Astrocyte (in vitro differentiated cells and primary cell): ENCODE data around the gene PPIL4. TPM values are rescaled to one million over a fixed set of nuclear protein-coding genes. Genes with fewer than 3 reads are reported as not detected.
"Not testable (repeated sequence)": the region's sequence is repeated elsewhere in the genome, so short reads cannot be mapped to it uniquely, and the experiment has no call there.

Experiments used
- DNase-seq: peaks from one replicate; pipeline ENCODE4 v3.0.0-alpha.2; 2010; ENCODE audit warnings: low read depth
- FAIRE-seq: peaks from 2 replicates; lab custom pipeline; 2011; peaks lifted over from hg19 to GRCh38; lab: Jason Lieb, UNC
- H2AFZ ChIP-seq: 2 replicates; pipeline ENCODE4 v1.6.0; 2012; ENCODE audit warnings: low read depth, low read length, inconsistent platforms
- H3K27ac ChIP-seq: 2 replicates; pipeline ENCODE4 v1.5.1; 2011; ENCODE audit warnings: low read depth, low read length, inconsistent platforms
- H3K27me3 ChIP-seq: 2 replicates; pipeline ENCODE4 v1.6.0; 2011; ENCODE audit warnings: low read length, inconsistent platforms; ENCODE audit not compliant: insufficient read depth
- H3K36me3 ChIP-seq: 2 replicates; pipeline ENCODE4 v1.5.1; 2011; ENCODE audit warnings: low read length, inconsistent platforms; ENCODE audit not compliant: insufficient read depth
- H3K4me1 ChIP-seq: 2 replicates; pipeline ENCODE4 v1.5.1; 2011; ENCODE audit warnings: low read length, inconsistent platforms; ENCODE audit not compliant: insufficient read depth
- H3K4me2 ChIP-seq: 2 replicates; pipeline ENCODE4 v1.6.0; 2012; ENCODE audit warnings: low read length, inconsistent platforms
- H3K4me3 ChIP-seq: 2 replicates; pipeline ENCODE4 v1.5.1; 2011; ENCODE audit warnings: low read depth, mild to moderate bottlenecking, low read length, inconsistent platforms; ENCODE audit not compliant: insufficient read depth
- H3K79me2 ChIP-seq: 2 replicates; pipeline ENCODE4 v1.6.0; 2012; ENCODE audit warnings: mild to moderate bottlenecking, low read length, inconsistent platforms; ENCODE audit not compliant: insufficient read depth
- H3K9ac ChIP-seq: 2 replicates; pipeline ENCODE4 v1.6.0; 2012; ENCODE audit warnings: mild to moderate bottlenecking, low read length, inconsistent platforms
- H3K9me3 ChIP-seq: 2 replicates; pipeline ENCODE4 v1.5.1; 2012; ENCODE audit warnings: low read depth, mild to moderate bottlenecking, low read length, inconsistent platforms; ENCODE audit not compliant: insufficient read depth
- H4K20me1 ChIP-seq: 2 replicates; pipeline ENCODE4 v1.6.0; 2012; ENCODE audit warnings: low read length, inconsistent platforms; ENCODE audit not compliant: insufficient read depth
- H3K27ac Mint-ChIP-seq: one replicate; pipeline ENCODE4 v1.8.0; 2021; ENCODE audit warnings: mild to moderate bottlenecking, mixed read lengths; ENCODE audit not compliant: unreplicated experiment
- H3K27me3 Mint-ChIP-seq: one replicate; pipeline ENCODE4 v1.8.0; 2021; ENCODE audit warnings: low read depth, mixed read lengths; ENCODE audit not compliant: unreplicated experiment
- H3K36me3 Mint-ChIP-seq: one replicate; pipeline ENCODE4 v1.8.0; 2021; ENCODE audit warnings: low read depth, mixed read lengths; ENCODE audit not compliant: unreplicated experiment
- H3K4me1 Mint-ChIP-seq: one replicate; pipeline ENCODE4 v1.8.0; 2021; ENCODE audit warnings: low read depth, mixed read lengths; ENCODE audit not compliant: unreplicated experiment
- H3K4me3 Mint-ChIP-seq: one replicate; pipeline ENCODE4 v1.8.0; 2021; ENCODE audit warnings: mild to moderate bottlenecking, moderate library complexity, mixed read lengths; ENCODE audit not compliant: unreplicated experiment
- H3K9me3 Mint-ChIP-seq: one replicate; pipeline ENCODE4 v1.8.0; 2021; ENCODE audit warnings: mild to moderate bottlenecking, mixed read lengths; ENCODE audit not compliant: unreplicated experiment
- EZH2 ChIP-seq: IDR thresholded peaks from 2 replicates; pipeline ENCODE4 v1.6.1; 2012; ENCODE audit warnings: mild to moderate bottlenecking, low read length, inconsistent platforms; ENCODE audit not compliant: insufficient read depth
- total RNA-seq: library from RNA; stranded (reverse); gene quantifications from 2 replicates; pipeline ENCODE4 v1.2.1, GENCODE V29; 2021
- TF ChIP-seq, protein P1 (sequence below): IDR thresholded peaks from 2 replicates; pipeline ENCODE4 v1.5.1; 2011; ENCODE audit warnings: low read depth, mild to moderate bottlenecking, inconsistent platforms, low read length, moderate library complexity; ENCODE audit not compliant: insufficient read depth

Gene PPIL4
- total RNA-seq, 1 donor from 2014 or later = 39.2 TPM

DNA sequence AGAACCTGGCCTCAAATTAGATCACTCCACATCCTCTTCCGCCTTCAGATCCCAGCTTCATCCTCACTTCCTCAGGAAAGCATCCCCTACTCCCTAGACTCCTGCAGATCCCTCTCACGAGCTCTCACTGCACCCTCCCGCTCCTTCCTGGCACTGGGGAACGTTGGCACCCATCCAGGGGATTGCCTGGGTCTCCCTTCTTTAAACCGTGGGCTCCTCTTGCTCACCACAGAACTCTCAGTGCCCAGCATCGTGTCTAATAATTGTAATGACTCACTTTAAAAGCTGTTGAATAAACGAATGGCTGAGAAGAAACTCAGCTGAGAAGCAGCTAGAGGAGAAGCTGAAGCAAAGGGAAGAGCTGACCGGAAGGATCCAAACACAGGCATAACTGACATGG, 81.4 kb downstream of the PPIL4 start:
- no peaks in the 10 kb centered on the region for H3K36me3 ChIP-seq
- no peaks in the 10 kb centered on the region for H3K27me3 ChIP-seq
- H3K4me1 ChIP-seq = peaks cover 4% of the 10 kb centered on the region
- Mint-ChIP-seq H3K36me3 (peaks cover 2% of the 10 kb centered on the region), H3K4me1 (peaks cover 3% of the 10 kb centered on the region), H3K27me3 (peaks cover 20% of the 10 kb centered on the region), H3K9me3 (peaks cover 4% of the 10 kb centered on the region), H3K4me3 (no peak overlapping the region), H3K27ac (no peak overlapping the region)
- H3K4me3 ChIP-seq = no peak overlapping the region
- H3K9me3 ChIP-seq = no peaks in the 10 kb centered on the region
- DNase-seq = no peak
- H3K4me2 ChIP-seq = no peak overlapping the region
- no peak for FAIRE-seq
- H3K79me2 ChIP-seq = no peaks in the 10 kb centered on the region
- no peaks in the 10 kb centered on the region for H4K20me1 ChIP-seq
- no peak overlapping the region for H3K9ac ChIP-seq
- no peak overlapping the region for H2AFZ ChIP-seq
- TF ChIP-seq EZH2 = no peak
- TF ChIP-seq, protein P1, sequence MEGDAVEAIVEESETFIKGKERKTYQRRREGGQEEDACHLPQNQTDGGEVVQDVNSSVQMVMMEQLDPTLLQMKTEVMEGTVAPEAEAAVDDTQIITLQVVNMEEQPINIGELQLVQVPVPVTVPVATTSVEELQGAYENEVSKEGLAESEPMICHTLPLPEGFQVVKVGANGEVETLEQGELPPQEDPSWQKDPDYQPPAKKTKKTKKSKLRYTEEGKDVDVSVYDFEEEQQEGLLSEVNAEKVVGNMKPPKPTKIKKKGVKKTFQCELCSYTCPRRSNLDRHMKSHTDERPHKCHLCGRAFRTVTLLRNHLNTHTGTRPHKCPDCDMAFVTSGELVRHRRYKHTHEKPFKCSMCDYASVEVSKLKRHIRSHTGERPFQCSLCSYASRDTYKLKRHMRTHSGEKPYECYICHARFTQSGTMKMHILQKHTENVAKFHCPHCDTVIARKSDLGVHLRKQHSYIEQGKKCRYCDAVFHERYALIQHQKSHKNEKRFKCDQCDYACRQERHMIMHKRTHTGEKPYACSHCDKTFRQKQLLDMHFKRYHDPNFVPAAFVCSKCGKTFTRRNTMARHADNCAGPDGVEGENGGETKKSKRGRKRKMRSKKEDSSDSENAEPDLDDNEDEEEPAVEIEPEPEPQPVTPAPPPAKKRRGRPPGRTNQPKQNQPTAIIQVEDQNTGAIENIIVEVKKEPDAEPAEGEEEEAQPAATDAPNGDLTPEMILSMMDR = no peak
- no peak overlapping the region for H3K27ac ChIP-seq

DNA sequence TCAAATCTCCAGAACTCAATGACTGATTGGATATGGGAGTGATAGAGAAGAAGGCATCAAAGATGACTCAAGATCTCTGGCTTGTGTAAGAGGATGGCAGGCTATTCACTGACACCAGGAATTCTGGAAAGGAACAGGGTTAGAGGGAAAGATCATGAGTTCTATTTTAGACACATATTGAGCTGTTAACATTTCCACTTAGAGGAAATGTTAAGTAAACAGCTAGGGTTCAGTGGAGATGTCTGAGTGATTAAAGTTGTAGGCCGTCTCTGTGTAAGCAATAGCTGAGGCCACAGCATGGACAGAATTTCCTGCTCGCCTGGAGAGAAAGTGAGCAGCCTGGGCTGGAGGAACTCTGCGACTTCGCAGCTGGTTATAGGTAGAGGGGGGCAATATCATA, 82.1 kb downstream of the PPIL4 start:
- H3K4me2 ChIP-seq = no peak overlapping the region
- H4K20me1 ChIP-seq = no peaks in the 10 kb centered on the region
- no peak for TF ChIP-seq EZH2
- TF ChIP-seq, protein P1 = no peak
- H3K27me3 ChIP-seq = no peaks in the 10 kb centered on the region
- Mint-ChIP-seq H3K4me3 (no peak overlapping the region), H3K27me3 (peaks cover 19% of the 10 kb centered on the region), H3K4me1 (peaks cover 3% of the 10 kb centered on the region), H3K9me3 (peaks cover 4% of the 10 kb centered on the region), H3K36me3 (peaks cover 2% of the 10 kb centered on the region), H3K27ac (no peak overlapping the region)
- no peak overlapping the region for H3K9ac ChIP-seq
- no peak overlapping the region for H2AFZ ChIP-seq
- no peaks in the 10 kb centered on the region for H3K9me3 ChIP-seq
- no peak overlapping the region for H3K27ac ChIP-seq
- H3K4me3 ChIP-seq = no peak overlapping the region
- FAIRE-seq = no peak
- H3K79me2 ChIP-seq = no peaks in the 10 kb centered on the region
- DNase-seq = no peak
- H3K36me3 ChIP-seq = no peaks in the 10 kb centered on the region
- peaks cover 5% of the 10 kb centered on the region for H3K4me1 ChIP-seq

DNA sequence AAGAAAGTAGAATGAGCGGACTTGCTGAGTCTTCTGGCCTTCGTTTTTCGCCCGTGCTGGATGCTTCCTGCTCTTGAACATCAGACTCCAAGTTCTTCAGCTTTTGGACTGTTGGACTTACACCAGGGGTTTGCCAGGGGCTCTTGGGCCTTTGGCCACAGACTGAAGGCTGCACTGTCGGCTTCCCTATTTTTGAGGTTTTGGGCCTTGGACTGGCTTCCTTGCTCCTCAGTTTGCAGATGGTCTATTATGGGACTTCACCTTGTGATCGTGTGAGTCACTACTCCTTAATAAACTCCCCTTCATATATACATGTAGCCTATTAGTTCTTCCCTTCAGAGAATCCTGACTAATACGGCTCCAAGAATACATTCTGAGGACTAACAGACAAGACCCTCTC, 83.1 kb downstream of the PPIL4 start:
- H3K27ac Mint-ChIP-seq, H4K20me1 ChIP-seq, H3K4me2 ChIP-seq, H3K4me3 ChIP-seq, H3K9me3 Mint-ChIP-seq, H3K27ac ChIP-seq, H3K9ac ChIP-seq, H3K4me3 Mint-ChIP-seq, FAIRE-seq, H3K36me3 ChIP-seq, H3K27me3 ChIP-seq, H3K4me1 ChIP-seq, H3K4me1 Mint-ChIP-seq, DNase-seq, H3K9me3 ChIP-seq, H3K79me2 ChIP-seq, H3K36me3 Mint-ChIP-seq, H2AFZ ChIP-seq: not testable (repeated sequence)
- peaks cover 13% of the 10 kb centered on the region for H3K27me3 Mint-ChIP-seq
